SK-N-SH (cell line): Measurements from ENCODE around the gene DDAH2. TPM values are rescaled to one million over a fixed set of nuclear protein-coding genes. Genes with fewer than 3 reads are reported as not detected.

Experiments used
- CTCF ChIA-PET: fragments of 300-600, 350-600 bp; formaldehyde crosslinking; extraction: SDS; loops from one replicate; lab custom pipeline; 2021; lab: Yijun Ruan, JAX
- POLR2A ChIA-PET: fragments of 350-600 bp; sonication (Branson Sonifier 250); formaldehyde crosslinking; extraction: SDS; loops from one replicate; lab custom pipeline; 2020; ENCODE audit warnings: antibody characterized with exemption, inconsistent platforms; lab: Yijun Ruan, JAX
- DNase-seq: peaks from one replicate; pipeline ENCODE4 v3.0.0; 2012
- H2AFZ ChIP-seq: fragments of 200-600 bp; sonication (generic); 2 replicates; pipeline ENCODE4 v1.8.1; 2016; ENCODE audit warnings: antibody characterized with exemption, mild to moderate bottlenecking, low read depth
- H3F3A ChIP-seq: fragments of 200-600 bp; sonication (generic); replicated peaks from 2 replicates; pipeline ENCODE3; 2016; ENCODE audit warnings: antibody characterized with exemption, mild to moderate bottlenecking; ENCODE audit not compliant: insufficient read depth
- H3K27ac ChIP-seq, 2 experiments: fragments of 200-500 bp in 1 of 2; fragments of 200-600 bp in 1 of 2; sonication (Bioruptor generic) in 1 of 2; sonication (generic), shearing (Covaris generic) in 1 of 2; 2 replicates each; pipeline versions ENCODE4 v1.5.1 to v1.6.1; 2014 to 2016; ENCODE audit warnings: low read depth in 2 of 2, inconsistent platforms in 1 of 2, low read length in 1 of 2, mild to moderate bottlenecking in 1 of 2, mixed read lengths in 1 of 2
- H3K27me3 ChIP-seq: fragments of 200-600 bp; sonication (generic), shearing (Covaris generic); 2 replicates; pipeline ENCODE4 v1.6.1; 2016; ENCODE audit warnings: mixed run types; ENCODE audit not compliant: insufficient read depth
- H3K36me3 ChIP-seq, 2 experiments: fragments of 200-500 bp in 1 of 2; fragments of 200-600 bp in 1 of 2; sonication (Bioruptor generic) in 1 of 2; sonication (generic) in 1 of 2; replicated peaks in 1 of 2; 2 replicates each; pipeline versions ENCODE3 to v1.5.1; 2014 to 2016; ENCODE audit warnings: low read length in 1 of 2, mild to moderate bottlenecking in 1 of 2; ENCODE audit not compliant: insufficient read depth in 2 of 2, control insufficient read depth in 1 of 2
- H3K4me1 ChIP-seq, 2 experiments: fragments of 200-500 bp in 1 of 2; fragments of 200-600 bp in 1 of 2; sonication (Bioruptor generic) in 1 of 2; sonication (generic), shearing (Covaris generic) in 1 of 2; 2 replicates each; pipeline versions ENCODE4 v1.5.1 to v1.6.1; 2014 to 2016; ENCODE audit warnings: low read depth in 1 of 2, low read length in 1 of 2, mixed run types in 1 of 2; ENCODE audit not compliant: insufficient read depth in 2 of 2, control insufficient read depth in 1 of 2
- H3K4me2 ChIP-seq: fragments of 200-600 bp; sonication (generic), shearing (Covaris generic); 2 replicates; pipeline ENCODE4 v1.6.1; 2017; ENCODE audit warnings: mixed run types
- H3K4me3 ChIP-seq, 2 experiments: fragments of 200-500 bp in 1 of 2; fragments of 200-600 bp in 1 of 2; sonication (Bioruptor generic) in 1 of 2; sonication (generic), shearing (Covaris generic) in 1 of 2; 2 replicates each; pipeline versions ENCODE4 v1.5.1 to v1.8.1; 2014 to 2016; ENCODE audit warnings: low read depth in 2 of 2, inconsistent platforms in 1 of 2, low read length in 1 of 2, mild to moderate bottlenecking in 1 of 2, mixed read lengths in 1 of 2, moderate library complexity in 1 of 2
- H3K79me2 ChIP-seq: fragments of 200-600 bp; sonication (generic); 2 replicates; pipeline ENCODE4 v1.8.1; 2017; ENCODE audit warnings: mild to moderate bottlenecking; ENCODE audit not compliant: insufficient read depth
- H3K9ac ChIP-seq: fragments of 200-600 bp; sonication (generic); 2 replicates; pipeline ENCODE4 v1.6.1; 2017; ENCODE audit warnings: mixed run types
- H3K9me2 ChIP-seq: fragments of 200-600 bp; sonication (generic); 2 replicates; pipeline ENCODE4 v1.6.1; 2017; ENCODE audit warnings: mixed run types
- H3K9me3 ChIP-seq: fragments of 200-600 bp; sonication (generic); 2 replicates; pipeline ENCODE4 v1.6.1; 2017; ENCODE audit warnings: mixed run types, mild to moderate bottlenecking, moderate library complexity
- H4K20me1 ChIP-seq: fragments of 200-600 bp; sonication (generic); 2 replicates; pipeline ENCODE4 v1.6.1; 2017; ENCODE audit warnings: mild to moderate bottlenecking, mixed run types; ENCODE audit not compliant: insufficient read depth
- CHD2 ChIP-seq: fragments of 150-350 bp; IDR thresholded peaks from 2 replicates; pipeline ENCODE4 v1.6.1; 2018; ENCODE audit warnings: low read length; ENCODE audit not compliant: partially characterized antibody
- ELF1 ChIP-seq: IDR thresholded peaks from 2 replicates; pipeline ENCODE4 v1.4.0; 2012
- EP300 ChIP-seq, 2 experiments: IDR thresholded peaks; 2 replicates each; pipeline versions ENCODE4 v1.4.0 to v1.6.1; 2012; ENCODE audit warnings: borderline replicate concordance in 1 of 2, low read depth in 1 of 2, low read length in 1 of 2
- FOXJ3 ChIP-seq: sonication (generic); formaldehyde crosslinking; IDR thresholded peaks from 2 replicates; pipeline ENCODE4 v1.5.1; 2020; ENCODE audit warnings: mild to moderate bottlenecking, missing genetic modification reagents
- FOXM1 ChIP-seq: IDR thresholded peaks from 2 replicates; pipeline ENCODE4 v1.4.0; 2012; ENCODE audit warnings: low read depth, mild to moderate bottlenecking
- GATA2 ChIP-seq: sonication (generic); formaldehyde crosslinking; IDR thresholded peaks from 2 replicates; pipeline ENCODE4 v1.5.0; 2020; ENCODE audit warnings: mild to moderate bottlenecking, missing genetic modification reagents
- IRF3 ChIP-seq: fragments of 150-350 bp; IDR thresholded peaks from 2 replicates; pipeline ENCODE4 v1.6.1; 2016; ENCODE audit warnings: mild to moderate bottlenecking, low read depth, low read length
- MXI1 ChIP-seq: IDR thresholded peaks from 2 replicates; pipeline ENCODE4 v1.6.1; 2012; ENCODE audit warnings: mild to moderate bottlenecking, low read depth, low read length, improper control_type of control experiment
- NFIC ChIP-seq: IDR thresholded peaks from 2 replicates; pipeline ENCODE4 v1.4.0; 2012; ENCODE audit warnings: borderline replicate concordance
- NRF1 ChIP-seq: IDR thresholded peaks from 2 replicates; pipeline ENCODE4 v1.6.1; 2012; ENCODE audit warnings: low read depth, mild to moderate bottlenecking, low read length
- PBX3 ChIP-seq: IDR thresholded peaks from 2 replicates; pipeline ENCODE4; 2012
- POLR2AphosphoS5 ChIP-seq: IDR thresholded peaks from 2 replicates; pipeline ENCODE4 v1.6.1; 2012; ENCODE audit warnings: low read depth, low read length
- RAD21 ChIP-seq: IDR thresholded peaks from 2 replicates; pipeline ENCODE4 v1.6.1; 2012; ENCODE audit warnings: mild to moderate bottlenecking, low read length
- RXRA ChIP-seq: IDR thresholded peaks from 2 replicates; pipeline ENCODE4 v1.4.0; 2012; ENCODE audit warnings: low read depth, mild to moderate bottlenecking, borderline replicate concordance
- TCF12 ChIP-seq: IDR thresholded peaks from 2 replicates; pipeline ENCODE4 v1.4.0; 2012
- TEAD4 ChIP-seq: IDR thresholded peaks from 2 replicates; pipeline ENCODE4 v1.4.0; 2012; ENCODE audit warnings: mild to moderate bottlenecking, borderline replicate concordance; ENCODE audit not compliant: insufficient read depth
- YY1 ChIP-seq: IDR thresholded peaks from 2 replicates; pipeline ENCODE4 v1.4.0; 2012; ENCODE audit warnings: low read depth, mild to moderate bottlenecking
- ZBTB33 ChIP-seq: IDR thresholded peaks from 2 replicates; pipeline ENCODE4 v1.4.0; 2012; ENCODE audit warnings: low read depth, borderline replicate concordance
- WGBS: methylation state at CpG from one replicate; pipeline ENCODE4 v1.1.6; 2017; ENCODE audit warnings: low lambda C conversion rate; 5-methylcytosine and 5-hydroxymethylcytosine counted together
- polyA plus RNA-seq, 3 experiments: library from polyadenylated mRNA; depleted of rRNA; stranded (reverse); fragments of >200 nt; gene quantifications; 2 replicates each; pipeline ENCODE4 v1.2.3, GENCODE V29; 2012

DDAH2 gene
- polyA plus RNA-seq, 1 of the 3 experiments (the other 2 are of a cell fraction) = 180 TPM

GRCh38 chr6:31720196-31720770, 8.8 kb downstream of the DDAH2 start:
- no peak for DNase-seq
- Histone ChIP-seq H2AFZ (no peak overlapping the region), H3K9ac (no peak overlapping the region), H3K9me2 (no peaks in the 10 kb centered on the region), H3K79me2 (no peaks in the 10 kb centered on the region), H3K4me1 (no peaks in the 10 kb centered on the region), H3K4me3 (no peak overlapping the region), H3F3A (peaks cover 3% of the 10 kb centered on the region), H3K27me3 (no peaks in the 10 kb centered on the region), H3K27ac (no peak overlapping the region), H3K36me3 (no peaks in the 10 kb centered on the region), H3K4me2 (no peak overlapping the region), H3K9me3 (no peaks in the 10 kb centered on the region), H4K20me1 (no peaks in the 10 kb centered on the region)
- WGBS = 67% methylated on average over 5 of the region's 5 CpGs
- POLR2A ChIA-PET = no interaction called here
- CTCF ChIA-PET = interaction anchor here (1.0 kb wide), 1 partner anchor 9 kb away, joined by 4 read pairs; no protein-coding TSS in a partner anchor
- TF ChIP-seq CHD2 (no peak), PBX3 (no peak)

- H3K9me3 ChIP-seq = no peaks in the 10 kb centered on the region
- POLR2A ChIA-PET = interaction anchor here (1.0 kb wide), 1 partner anchor 111 kb away, joined by 3 read pairs; no protein-coding TSS in a partner anchor
- peaks cover 3% of the 10 kb centered on the region for H3F3A ChIP-seq
- H3K4me2 ChIP-seq = no peak overlapping the region
- no peaks in the 10 kb centered on the region for H3K79me2 ChIP-seq
- H3K9ac ChIP-seq = no peak overlapping the region
- no peaks in the 10 kb centered on the region for H3K27me3 ChIP-seq
- H3K4me1 ChIP-seq = no peaks in the 10 kb centered on the region
- H3K27ac ChIP-seq = no peak overlapping the region
- CTCF ChIA-PET = interaction anchor here (0.6 to 0.9 kb wide), 2 partner anchors 11 to 71 kb away, joined by 3 to 4 read pairs; partner anchors contain the start of gene DDAH2
- DNase-seq = no peak
- H4K20me1 ChIP-seq = no peaks in the 10 kb centered on the region
- no peak for TF ChIP-seq MXI1
- no peak for TF ChIP-seq RXRA
- TF ChIP-seq EP300 (IDR thresholded peaks at IDR 0.05; ENCODE audit: borderline replicate concordance in 1 of 2, low read depth in 1 of 2, low read length in 1 of 2) = no peak
- no peak for TF ChIP-seq FOXJ3 (CRISPR knock-in tag)
- TF ChIP-seq TCF12 = no peak
- TF ChIP-seq IRF3 = no peak
- TF ChIP-seq ELF1 = no peak
- no peak for TF ChIP-seq YY1
- TF ChIP-seq FOXM1 = no peak
- no peak for TF ChIP-seq POLR2AphosphoS5
- TF ChIP-seq GATA2 = no peak
- TF ChIP-seq ZBTB33 = no peak
- no peak for TF ChIP-seq NRF1
- TF ChIP-seq TEAD4 = no peak
- no peak for TF ChIP-seq RAD21
- TF ChIP-seq NFIC = no peak
- H3K4me3 ChIP-seq = no peak overlapping the region
- 40% methylated on average over 2 of the region's 6 CpGs for WGBS
- H2AFZ ChIP-seq = no peak overlapping the region
- no peaks in the 10 kb centered on the region for H3K36me3 ChIP-seq
- no peaks in the 10 kb centered on the region for H3K9me2 ChIP-seq
Observed at GRCh38 chr6:31719001-31719400, 10.1 kb downstream of the DDAH2 start.
